Raji (cell line): ENCODE results near the gene CNPPD1.

Experiments used
- POLR2A ChIP-seq: IDR thresholded peaks from 2 replicates; pipeline ENCODE4 v1.6.1; 2011; ENCODE audit warnings: low read depth, low read length, control low read depth; ENCODE audit not compliant: insufficient read depth

CNPPD1 gene

DNA sequence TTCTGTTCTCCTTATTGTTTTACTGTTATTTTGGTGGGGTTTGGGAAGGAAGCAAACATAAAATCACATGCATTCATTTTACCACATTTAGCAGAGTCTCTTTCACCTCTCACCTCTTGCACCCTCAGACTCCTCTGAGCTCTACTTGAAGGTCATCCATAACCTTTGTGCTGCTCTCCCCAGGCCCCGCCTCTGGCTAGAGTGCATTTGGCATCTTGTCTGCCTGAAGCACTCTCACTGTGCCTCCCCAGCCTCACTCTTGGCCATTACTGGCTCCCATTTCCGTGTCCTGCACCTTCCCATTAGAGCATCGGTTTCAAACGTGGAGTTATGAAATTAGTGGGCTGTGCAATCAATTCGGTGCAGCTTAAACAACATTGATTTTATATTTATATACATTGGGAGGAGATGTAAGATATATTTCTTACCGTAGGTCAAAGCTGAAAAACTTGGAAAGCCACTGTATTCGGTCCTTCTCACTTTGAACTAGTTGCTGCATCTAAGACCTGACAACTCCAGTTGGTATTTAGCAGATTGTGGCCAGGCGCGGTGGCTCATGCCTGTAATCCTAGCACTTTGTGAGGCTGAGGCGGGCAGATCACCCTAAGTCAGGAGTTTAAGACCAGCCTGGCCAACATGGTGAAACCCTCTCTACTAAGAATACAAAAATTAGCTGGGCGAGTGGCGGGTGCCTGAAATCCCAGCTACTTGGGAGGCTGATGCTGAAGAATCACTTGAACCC, 22.9 kb upstream of the CNPPD1 start:
- no peak for TF ChIP-seq POLR2A

DNA sequence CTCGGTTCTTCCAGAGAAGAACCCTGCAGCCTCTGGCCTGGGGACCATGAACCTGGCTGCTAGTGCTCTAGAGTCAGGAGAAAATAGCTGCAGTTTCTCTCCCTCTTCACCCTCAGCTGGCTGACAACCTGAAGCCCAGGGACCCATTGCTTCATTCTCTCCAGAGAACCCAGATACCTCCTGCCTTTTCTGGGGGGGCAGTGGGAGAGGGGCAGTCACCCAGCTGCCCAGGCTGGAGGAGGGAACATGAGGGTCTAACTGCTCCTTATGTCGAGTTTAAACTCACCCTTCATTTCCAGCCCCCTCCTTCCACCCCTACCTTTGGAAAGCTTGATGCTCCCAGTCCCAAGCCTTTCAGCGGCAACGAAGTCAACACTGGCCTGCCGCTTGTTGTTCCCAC, 22.2 kb upstream of the CNPPD1 start:
- no peak for TF ChIP-seq POLR2A

DNA sequence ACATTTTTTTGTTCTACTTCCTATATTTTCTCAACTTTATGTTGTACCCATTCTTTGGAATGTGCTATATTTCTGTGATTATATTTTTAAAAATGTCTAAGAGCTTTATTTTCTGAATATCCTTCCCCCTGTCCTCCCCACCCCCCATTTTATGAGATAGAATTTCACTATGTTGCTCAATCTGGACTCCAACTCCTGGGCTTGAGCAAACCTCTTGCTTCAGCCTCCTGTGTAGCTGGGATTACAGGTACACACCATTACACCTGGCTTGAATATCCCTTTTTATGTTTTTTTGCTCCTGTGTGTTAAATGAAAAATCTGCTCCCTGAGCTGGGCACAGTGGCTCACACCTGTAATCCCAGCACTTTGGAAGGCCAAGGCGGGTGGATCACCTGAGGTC, 20.7 kb upstream of the CNPPD1 start:
- no peak for TF ChIP-seq POLR2A

DNA sequence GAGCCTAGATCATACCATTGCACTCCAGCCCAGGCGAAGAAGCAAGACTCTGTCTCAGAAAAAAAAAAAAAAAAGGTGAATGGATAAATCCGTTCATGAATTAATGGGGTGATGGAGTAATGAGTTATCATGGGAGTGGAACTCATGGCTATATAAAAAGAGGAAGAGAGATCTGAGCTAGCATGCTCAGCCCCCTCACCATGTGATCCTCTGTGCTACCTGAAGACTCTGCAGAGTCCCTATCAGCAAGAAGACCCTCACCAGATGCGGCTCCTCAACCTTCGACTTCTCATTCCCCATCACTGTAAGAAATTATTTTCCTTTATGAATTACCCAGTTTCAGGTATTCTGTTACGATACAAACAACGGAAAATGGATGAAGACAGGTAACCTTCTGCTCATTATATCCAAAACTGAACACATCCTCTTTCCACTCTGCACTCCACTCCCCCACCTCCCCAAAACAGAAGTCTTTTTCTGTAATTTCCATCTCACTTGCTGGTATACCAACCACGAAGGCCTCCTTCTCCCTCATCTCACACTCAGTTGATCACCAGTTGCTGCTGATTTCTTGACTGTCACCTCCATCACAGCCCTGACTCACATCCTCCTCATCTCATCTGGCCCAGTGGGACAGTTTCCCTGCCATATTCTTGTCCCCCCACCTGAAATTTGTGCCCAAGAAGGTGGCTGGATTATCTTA, 10.2 kb upstream of the CNPPD1 start:
- TF ChIP-seq POLR2A = no peak

DNA sequence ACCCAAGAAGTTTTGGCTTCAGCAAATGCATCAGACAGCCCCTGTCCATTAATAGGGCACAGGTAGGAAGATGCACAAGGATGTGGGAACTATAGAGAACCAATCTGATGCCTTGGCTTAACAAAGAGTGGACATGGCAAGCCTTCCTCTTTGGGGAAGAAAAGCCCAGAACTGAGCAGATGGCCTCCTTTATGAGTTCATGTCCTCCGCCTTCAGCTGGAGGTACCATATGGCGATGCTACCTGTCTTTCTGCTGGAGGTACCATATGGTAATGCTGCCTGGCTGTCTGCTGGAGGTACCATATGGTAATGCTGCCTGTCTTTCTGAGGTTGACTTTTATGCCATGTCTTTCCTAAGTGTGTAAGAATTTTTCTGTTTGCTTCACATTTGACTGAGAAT, 7.4 kb upstream of the CNPPD1 start:
- TF ChIP-seq POLR2A = no peak

DNA sequence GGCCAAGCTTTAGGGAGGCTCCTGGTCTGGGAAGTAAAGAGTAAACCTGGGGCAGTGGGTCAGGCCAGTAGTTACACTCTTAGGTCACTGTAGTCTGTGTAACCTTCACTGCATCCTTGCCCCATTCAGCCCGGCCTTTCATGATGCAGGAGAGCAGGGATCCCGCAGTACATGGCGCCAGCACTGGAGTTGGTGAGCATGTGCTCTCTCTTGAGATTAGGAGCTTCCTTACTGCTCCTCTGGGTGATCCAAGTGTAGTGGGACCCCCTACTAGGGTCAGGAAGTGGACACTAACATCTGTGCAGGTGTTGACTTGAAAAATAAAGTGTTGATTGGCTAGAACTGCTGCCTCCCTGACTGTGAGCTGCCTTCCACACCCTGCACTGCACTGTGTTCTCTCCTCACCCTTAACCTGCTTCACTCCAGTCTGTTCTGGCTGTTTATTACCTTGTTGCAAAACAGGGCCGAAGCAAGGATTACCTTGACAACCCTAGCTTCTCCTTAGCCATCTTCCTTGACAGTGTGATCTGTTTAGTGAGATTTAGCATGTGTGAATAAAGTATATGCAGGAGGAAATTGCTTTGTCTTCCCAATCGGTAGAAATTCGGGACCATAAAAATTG, 6.5 kb upstream of the CNPPD1 start:
- TF ChIP-seq POLR2A = no peak

DNA sequence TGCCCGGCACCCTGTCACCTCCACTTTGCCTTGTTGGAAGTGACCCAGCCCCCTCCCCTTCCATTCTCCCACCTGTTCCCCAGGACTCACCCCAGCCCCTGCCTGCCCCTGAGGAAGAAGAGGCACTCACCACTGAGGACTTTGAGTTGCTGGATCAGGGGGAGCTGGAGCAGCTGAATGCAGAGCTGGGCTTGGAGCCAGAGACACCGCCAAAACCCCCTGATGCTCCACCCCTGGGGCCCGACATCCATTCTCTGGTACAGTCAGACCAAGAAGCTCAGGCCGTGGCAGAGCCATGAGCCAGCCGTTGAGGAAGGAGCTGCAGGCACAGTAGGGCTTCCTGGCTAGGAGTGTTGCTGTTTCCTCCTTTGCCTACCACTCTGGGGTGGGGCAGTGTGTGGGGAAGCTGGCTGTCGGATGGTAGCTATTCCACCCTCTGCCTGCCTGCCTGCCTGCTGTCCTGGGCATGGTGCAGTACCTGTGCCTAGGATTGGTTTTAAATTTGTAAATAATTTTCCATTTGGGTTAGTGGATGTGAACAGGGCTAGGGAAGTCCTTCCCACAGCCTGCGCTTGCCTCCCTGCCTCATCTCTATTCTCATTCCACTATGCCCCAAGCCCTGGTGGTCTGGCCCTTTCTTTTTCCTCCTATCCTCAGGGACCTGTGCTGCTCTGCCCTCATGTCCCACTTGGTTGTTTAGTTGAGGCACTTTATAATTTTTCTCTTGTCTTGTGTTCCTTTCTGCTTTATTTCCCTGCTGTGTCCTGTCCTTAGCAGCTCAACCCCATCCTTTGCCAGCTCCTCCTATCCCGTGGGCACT, 5.8 kb upstream of the CNPPD1 start:
- no peak for TF ChIP-seq POLR2A

DNA sequence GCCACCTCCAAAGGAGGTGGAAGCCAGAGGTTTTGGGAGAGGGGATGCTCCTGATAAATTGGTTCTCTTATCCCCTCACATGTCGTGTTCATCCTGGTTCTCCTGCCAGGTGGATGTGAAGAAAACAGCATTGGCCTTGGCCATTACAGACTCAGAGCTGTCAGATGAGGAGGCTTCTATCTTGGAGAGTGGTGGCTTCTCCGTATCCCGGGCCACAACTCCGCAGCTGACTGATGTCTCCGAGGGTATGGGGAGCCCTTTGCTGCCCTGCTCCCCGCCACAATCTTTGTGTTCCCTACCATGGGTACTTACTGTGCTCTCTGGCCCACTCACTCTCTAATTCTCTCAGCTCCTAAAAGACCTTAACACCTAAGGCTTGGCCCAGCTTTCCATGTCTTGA, 4.8 kb upstream of the CNPPD1 start:
- TF ChIP-seq POLR2A = no peak

DNA sequence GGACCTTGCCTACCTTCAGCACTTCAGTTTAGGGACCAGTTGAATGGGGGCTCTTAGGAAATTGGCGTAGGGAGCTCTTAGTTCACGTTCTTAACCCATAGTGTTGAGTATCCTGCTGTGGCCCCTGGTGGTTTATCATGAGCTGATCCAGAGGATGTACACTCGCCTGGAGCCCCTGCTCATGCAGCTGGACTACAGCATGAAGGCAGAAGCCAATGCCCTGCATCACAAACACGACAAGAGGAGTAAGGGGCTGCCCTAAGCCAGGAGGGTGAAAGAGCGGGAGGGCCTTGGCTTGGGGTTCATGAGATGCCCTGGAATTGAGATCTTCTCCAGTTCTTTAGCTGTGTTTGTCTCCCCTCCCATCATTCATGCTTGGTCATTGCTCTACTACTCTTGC, 4.2 kb upstream of the CNPPD1 start:
- TF ChIP-seq POLR2A = no peak

DNA sequence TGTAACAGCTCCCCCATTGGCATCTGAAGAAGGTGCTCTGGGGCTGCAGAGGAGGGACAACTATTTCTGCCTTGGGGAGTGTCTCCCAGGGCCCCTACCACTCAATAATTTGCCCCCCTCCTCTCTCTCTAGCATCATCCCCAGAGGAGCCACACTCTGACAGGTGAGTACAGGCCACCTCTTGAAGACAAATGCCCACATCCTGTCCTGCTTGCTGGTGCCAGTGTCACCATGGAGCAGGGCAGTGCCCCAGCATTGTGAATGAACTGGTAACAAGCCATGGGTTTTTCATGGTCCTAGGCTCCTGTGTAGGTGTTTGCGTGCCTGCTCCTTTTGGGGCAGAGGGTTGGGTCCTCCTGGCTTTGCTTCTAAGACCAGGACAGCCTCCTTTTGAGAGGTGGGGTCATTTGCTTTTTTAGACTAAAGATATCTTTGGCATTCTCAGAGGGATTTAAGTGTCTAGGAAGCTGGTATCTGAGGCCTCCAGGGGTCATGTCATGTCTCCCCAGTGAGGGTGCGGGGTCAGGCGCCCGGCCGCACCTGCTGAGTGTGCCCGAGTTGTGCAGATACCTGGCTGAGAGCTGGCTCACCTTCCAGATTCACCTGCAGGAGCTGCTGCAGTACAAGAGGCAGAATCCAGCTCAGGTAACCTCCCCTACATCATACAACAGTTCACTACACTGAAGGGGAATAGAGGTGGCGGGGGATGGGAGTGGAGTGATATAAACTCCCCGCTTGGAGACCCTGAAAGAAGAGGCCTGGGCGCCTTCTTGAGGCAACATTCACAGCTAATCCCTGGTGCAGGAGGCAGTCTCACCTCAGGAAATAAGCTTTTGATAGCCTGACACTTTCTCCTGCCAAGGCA, 3.1 kb upstream of the CNPPD1 start:
- TF ChIP-seq POLR2A = no peak

DNA sequence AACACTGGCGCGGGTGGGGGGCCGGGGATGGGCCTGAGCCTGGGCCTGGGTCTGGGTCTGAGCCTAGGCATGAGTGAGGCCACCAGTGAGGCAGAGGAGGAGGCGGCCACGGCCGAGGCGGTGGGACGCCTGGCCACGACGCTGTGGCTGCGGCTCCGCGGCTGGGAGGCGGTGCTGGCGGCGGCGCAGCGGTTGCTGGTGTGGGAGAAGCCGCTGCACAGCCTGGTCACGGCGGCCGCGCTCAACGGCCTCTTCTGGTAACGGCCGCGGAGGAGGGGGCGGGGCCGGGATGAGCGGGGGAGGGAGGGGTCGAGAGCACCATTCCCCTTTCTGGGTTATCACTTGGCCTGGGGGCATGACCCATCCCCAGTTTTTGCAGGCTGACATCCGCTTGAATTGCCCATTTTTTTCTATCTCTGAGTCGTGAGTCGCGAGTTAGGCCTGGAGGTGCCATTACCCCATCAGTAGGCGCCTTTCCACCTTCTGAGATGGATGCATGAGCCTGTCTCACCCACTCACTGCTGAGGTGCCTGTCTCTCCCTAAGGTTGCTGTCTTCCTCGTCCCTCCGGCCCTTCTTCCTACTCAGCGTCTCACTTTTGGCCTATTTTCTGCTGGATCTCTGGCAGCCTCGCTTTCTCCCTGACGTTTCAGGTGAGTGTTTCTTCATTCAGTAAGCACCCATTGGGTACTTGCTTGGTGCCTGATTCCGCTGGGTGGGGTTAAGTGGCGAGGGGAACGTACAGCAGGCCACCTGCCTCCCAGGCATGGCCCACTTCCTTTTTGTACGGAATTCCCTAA, 1.9 kb upstream of the CNPPD1 start:
- TF ChIP-seq POLR2A = 0 out of 2 replicates have a peak, but pooled peaks have one; percentile 9

DNA sequence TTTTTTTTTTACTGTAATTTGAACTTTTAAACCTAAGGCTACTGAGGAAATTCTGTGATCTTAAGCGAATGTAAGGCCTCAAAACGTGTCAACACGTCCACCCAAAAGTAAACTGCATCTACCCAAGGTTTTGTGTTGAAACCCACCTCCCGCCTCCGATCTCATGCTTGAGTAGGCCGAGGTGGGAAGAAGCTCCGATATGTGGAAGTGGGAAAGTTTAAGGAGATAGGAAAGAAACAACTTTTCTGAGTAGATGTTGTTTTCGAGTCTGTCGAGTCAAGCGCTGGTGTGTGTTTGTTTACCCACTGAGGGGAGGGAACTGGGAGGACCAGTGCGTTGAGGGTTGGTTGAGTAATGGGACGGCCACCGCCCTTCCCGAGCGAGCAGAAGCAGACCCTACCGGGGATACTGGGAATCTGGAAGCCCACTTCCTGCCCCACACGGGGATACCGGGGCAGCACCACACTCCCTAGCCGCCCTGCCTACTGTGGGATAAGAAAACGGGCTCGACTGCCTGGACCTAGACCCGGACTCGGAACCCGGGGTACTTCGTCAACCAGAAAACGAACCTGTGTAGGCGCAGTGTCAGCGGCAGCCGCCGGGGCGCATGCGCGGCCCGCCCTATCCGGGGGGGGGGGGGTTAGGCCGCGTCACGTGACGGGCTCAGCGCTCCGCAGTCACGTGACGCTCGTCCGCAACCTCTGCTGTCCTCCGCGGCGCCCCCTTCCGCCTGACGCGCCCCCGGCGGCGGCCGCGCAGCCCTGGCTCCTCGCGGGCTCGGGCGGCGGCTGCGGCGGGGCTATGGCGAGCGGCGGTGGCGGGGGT, 1.0 kb upstream of the CNPPD1 start, which contains the start of gene RETREG2:
RETREG2 (plus strand) TSS at position 724 of the 825 bp plus-strand sequence; CDS start at position 802, 78 bp downstream.
- peak; percentile 90 for TF ChIP-seq POLR2A
